ENCODE measurements around the gene HUWE1.

DNA sequence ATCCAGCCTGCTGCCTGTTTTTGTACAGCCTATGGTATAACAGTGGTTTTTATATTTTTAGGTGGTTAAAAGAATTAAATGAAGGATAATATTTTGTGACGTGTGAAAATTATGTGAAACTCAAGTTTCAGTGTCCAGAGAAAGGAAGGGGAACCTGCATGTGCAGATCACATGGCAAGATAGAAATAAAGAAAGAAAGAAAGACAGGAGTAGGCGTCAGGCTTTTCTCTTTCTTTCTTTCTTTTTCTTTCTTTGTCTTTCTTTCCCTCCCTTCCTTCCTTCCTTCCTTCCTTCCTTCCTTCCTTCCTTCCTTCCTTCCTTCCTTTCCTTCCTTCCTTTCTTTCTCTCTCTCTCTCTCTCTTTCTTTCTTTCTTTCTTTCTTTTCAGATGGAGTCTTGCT lies 42.0 kb upstream of the HUWE1 start:
- TF ChIP-seq, protein P1, sequence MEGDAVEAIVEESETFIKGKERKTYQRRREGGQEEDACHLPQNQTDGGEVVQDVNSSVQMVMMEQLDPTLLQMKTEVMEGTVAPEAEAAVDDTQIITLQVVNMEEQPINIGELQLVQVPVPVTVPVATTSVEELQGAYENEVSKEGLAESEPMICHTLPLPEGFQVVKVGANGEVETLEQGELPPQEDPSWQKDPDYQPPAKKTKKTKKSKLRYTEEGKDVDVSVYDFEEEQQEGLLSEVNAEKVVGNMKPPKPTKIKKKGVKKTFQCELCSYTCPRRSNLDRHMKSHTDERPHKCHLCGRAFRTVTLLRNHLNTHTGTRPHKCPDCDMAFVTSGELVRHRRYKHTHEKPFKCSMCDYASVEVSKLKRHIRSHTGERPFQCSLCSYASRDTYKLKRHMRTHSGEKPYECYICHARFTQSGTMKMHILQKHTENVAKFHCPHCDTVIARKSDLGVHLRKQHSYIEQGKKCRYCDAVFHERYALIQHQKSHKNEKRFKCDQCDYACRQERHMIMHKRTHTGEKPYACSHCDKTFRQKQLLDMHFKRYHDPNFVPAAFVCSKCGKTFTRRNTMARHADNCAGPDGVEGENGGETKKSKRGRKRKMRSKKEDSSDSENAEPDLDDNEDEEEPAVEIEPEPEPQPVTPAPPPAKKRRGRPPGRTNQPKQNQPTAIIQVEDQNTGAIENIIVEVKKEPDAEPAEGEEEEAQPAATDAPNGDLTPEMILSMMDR (IDR thresholded peaks at IDR 0.05) = no peak
- TF ChIP-seq POLR2A (IDR thresholded peaks at IDR 0.05) = no peak

Measured in suprapubic skin (tissue), 3 donors.